Left forelimb (tissue), 1 donor: ENCODE results near the gene COX5A.
"Not testable (repeated sequence)": the region's sequence is repeated elsewhere in the genome, so short reads cannot be mapped to it uniquely, and the experiment has no call there.

Source experiments
- DNase-seq: peaks from one replicate; pipeline ENCODE4 v3.0.0-alpha.2; 2018; ENCODE audit warnings: low spot score

The COX5A gene

GRCh38 chr15:74901612-74902063 lies 36.2 kb downstream of the COX5A start:
- DNase-seq = no peak

DNA sequence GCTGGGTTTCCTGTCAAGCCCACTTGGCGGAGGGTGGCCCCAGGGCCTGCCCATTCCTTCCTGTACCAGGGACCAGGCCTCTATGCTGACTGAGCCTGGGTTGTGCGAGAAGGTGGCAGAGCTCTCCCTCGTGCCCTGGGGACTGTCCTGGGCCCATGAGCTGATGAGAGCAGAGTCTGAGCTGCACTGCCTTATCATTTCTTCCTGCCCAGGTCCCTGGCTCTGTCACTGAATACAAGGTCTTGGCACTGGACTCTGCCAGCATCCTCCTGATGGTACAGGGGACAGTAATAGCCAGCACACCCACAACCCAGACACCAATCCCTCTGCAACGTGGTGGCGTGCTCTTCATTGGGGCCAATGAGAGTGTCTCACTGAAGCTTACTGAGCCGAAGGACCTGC lies 40.6 kb downstream of the COX5A start:
- DNase-seq = no peak

DNA sequence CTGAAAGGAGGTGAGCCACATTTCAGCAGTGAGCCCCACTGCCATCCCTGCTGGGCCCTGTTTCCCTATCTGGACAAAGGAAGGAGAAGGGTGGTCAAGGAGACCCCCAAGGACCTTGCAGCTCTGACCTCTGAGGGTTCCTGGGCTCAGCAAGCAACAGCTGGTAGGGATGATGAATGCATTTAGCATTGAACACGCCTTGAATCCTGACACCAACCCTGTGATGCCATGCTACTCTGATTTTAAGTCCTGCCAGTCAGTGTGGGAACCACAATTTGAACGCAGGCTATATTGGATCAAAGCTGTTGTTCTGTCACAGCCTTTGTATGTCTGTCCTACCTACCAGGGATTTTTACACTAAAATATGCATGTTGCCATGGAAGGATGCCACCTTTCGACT lies 41.6 kb downstream of the COX5A start:
- no peak for DNase-seq

- DNase-seq = no peak
These were observed 42.0 kb downstream of the COX5A start for GRCh38 chr15:74895830-74896229.

DNA sequence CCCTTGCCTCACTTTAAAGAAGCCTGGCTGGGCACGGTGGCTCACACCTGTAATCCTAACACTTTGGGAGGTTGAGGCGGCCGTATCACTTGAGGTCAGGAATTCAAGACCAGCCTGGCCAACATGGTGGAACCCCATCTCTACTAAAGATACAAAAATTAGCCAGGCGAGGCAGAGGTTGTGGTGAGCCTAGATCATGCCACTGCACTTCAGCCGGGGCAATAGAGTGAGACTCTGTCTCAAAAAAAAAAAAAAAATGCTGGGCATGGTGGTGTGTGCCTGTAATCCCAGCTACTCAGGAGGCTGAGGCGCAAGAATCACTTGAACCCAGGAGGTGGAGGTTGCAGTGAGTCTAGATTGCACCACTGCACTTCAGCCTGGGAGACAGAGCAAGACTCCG lies 43.5 kb downstream of the COX5A start:
- not testable (repeated sequence) for DNase-seq

GRCh38 chr15:74893627-74894026 lies 44.2 kb downstream of the COX5A start:
- DNase-seq = no peak

GRCh38 chr15:74892931-74893330 lies 44.9 kb downstream of the COX5A start:
- DNase-seq = no peak

- no peak for DNase-seq
These were observed 45.6 kb downstream of the COX5A start for GRCh38 chr15:74892313-74892712.

DNA sequence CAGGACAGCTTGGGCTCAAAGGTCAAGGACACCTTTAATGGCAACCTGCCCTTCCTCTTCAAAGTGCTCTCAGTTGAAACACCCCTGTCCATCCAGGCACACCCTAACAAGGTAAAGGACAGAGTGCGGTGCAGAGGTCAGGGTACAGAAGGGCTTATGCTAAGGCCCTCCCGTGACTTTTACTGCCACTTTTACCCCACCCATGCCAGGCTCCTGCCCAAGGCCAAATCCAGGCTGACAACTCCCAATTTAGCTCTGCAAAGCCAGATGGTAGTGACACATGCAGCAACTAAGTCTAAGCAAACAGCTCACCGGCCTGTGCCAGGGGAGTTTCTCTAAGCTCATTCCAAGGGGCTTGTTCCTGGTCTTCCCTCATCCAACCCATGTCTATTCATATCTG lies 46.4 kb downstream of the COX5A start:
- no peak for DNase-seq

- no peak for DNase-seq
These were observed 47.3 kb downstream of the COX5A start for GRCh38 chr15:74890665-74890960.

- DNase-seq = peak; percentile 90
These were observed 47.8 kb downstream of the COX5A start, which contains the start of gene MPI for GRCh38 chr15:74889883-74890664. Gene MPI (plus strand): TSS chr15:74890042. CDS start chr15:74890074, 32 bp downstream.

- DNase-seq = peak; percentile 73
These were observed 48.4 kb downstream of the COX5A start for GRCh38 chr15:74889390-74889882.

GRCh38 chr15:74888716-74889115 lies 49.2 kb downstream of the COX5A start:
- no peak for DNase-seq

DNA sequence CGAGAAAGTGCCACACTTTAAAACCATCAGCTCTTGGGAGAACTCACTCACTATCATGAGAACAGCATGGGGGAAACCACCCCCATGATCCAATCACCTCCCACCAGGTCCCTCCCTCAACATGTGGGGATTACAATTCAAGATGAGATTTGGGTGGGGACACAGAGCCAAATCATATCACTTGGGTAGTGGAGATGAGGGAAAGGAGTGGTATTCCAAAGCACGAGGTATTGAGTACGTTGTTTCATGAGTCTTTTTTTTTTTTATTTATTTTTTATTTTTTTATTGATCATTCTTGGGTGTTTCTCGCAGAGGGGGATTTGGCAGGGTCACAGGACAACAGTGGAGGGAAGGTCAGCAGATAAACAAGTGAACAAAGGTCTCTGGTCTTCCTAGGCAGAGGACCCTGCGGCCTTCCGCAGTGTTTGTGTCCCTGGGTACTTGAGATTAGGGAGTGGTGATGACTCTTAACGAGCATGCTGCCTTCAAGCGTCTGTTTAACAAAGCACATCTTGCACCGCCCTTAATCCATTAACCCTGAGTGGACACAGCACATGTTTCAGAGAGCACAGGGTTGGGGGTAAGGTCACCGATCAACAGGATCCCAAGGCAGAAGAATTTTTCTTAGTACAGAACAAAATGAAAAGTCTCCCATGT lies 50.2 kb downstream of the COX5A start:
- DNase-seq = not testable (repeated sequence)

GRCh38 chr15:74885461-74885860 lies 52.4 kb downstream of the COX5A start:
- no peak for DNase-seq

DNA sequence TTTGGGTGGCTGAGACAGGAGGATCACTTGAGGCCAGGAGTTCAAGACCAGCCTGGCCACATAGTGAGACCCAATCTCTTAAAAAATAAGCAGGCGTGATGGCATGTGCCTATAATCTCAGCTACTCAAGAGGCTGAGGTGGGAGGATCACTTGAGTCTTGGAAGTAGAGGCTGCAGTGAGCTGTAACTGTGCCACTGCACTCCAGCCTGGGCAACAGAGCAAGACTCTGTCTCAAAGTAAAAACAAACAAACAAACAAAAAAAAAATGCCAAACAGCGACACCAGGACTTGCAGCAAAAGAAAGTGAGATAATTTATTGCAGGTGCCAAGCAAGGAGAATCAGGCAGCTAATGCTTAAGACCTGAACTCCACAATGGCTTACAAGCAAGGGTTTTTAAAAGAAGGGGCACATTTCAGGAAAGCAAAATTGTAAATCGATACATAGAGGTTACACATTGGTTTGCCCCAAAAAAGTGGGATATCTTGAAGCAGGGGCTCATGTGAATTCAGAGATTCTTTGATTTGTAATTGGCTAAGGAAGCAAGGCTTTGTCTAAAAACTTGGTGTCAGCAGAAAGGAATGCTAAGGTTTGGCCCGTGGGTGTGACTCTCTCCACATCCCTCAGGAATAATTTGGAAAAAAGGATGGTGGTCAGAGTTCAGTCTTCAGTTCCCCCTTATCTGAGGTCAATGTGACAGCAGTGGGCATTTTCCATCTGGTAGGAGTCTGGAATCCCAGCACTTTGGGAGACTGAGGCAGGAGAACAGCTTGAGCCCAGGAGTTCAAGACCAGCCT lies 53.2 kb downstream of the COX5A start:
- DNase-seq = no peak

DNA sequence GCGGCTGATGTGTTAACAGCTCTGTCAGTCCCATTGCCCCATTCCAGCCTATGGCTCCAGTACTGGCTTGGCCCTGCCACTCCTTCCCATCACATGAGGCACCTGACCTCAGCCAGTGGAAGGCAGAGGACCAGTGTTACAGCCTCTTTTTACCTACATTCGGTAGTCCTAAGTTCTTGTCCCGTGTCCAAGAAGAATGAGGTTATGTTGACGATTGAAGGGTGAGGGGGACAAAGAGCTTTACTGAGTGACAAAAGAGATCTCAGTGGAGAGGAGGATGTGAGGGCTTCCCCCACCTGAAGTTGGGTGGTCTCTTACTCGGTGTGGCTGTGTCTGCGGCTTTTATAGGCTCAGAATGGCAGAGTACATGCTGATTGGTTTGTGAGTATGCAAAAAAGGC lies 55.3 kb downstream of the COX5A start:
- DNase-seq = no peak

DNA sequence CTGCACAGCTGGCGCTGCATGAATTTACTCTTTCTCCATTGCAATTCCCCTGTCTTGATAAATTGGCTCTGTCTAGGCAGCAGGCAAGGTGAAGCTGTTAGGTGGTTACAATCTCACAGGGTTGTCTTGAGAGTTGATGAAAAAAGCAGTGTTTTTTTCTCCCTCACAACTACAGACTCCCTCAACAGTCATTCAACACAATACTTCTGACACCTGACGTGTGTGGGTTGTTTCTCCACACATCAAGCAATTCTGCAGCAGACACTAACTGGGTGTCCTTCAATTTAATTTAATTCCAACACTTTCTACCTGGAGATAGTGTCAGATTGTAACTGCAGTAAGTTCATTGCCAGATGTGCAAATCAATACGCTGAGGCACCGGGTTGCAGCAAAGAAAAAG lies 59.6 kb downstream of the COX5A start:
- DNase-seq = no peak

DNA sequence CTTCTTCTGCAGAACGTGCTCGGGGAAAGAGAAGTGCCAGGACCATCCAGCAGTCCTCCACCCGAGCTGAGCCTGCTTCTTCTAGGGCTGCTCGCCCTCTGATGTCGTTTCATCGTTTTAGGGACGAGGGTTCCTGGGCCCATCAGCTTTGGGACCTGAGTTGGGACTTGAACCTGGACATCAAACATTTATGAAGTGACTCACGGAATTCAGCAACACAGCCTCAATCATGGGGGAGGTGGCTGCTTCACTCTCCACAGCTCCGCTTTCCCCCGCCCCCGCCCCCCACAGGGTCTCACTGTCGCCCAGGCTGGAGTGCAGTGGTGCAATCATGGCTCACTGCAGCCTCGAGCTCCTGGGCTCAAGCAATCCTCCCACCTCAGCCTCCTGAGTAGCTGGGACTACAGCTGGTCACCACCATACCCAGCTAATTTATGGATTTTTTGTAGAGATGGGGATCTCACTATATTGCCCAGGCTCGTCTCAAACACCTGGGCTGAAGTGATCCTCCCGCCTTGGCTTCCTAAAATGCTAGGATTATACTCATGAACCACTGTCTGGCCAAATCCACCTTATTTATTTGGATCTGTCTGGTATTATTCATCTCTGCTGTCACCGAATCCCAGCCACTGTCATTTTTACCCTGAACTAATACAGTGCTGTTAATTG lies 64.0 kb downstream of the COX5A start:
- no peak for DNase-seq

GRCh38 chr15:74873036-74873755 lies 64.7 kb downstream of the COX5A start, which contains the start of gene SCAMP2:
Gene SCAMP2 (minus strand): TSS chr15:74873365. CDS start chr15:74873255, 110 bp downstream.
- DNase-seq = peak; percentile 98

DNA sequence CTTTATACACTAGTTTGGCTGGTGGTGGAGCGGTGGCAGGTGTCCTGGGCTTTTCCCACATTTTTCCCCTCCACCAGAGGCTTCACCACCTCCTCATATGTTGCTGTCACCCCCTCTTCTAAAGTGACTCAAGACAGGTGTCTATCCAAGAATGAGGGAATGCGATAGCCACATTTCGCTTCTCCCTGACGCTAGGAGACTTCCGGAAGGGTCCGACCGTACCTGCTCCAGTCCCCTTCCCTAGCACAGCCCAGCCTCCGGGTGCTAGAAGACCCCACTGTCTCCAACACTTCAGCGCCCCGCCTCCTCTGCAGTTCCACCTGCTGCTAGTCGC lies 65.2 kb downstream of the COX5A start:
- no peak for DNase-seq
